Measurements from ENCODE around the gene BMP5. TPM values are rescaled to one million over a fixed set of nuclear protein-coding genes. Genes with fewer than 3 reads are reported as not detected.

BMP5 gene
- not detected in 2 replicates for polyA plus RNA-seq

GRCh38 chr6:55875400-55875799, at the start of gene BMP5:
Gene BMP5 (minus strand): TSS chr6:55875590. CDS start chr6:55874865, 725 bp downstream.

All from Purkinje cell (primary cell).